Uterus (tissue), 4 donors: Measurements from ENCODE around the gene UNC45B. TPM values are rescaled to one million over a fixed set of nuclear protein-coding genes. Genes with fewer than 3 reads are reported as not detected.

Experiments
- DNase-seq, 2 donors: peaks; one replicate each; pipeline ENCODE4 v3.0.0-alpha.2; 2019 to 2020
- H3K27ac ChIP-seq, 2 donors: fragments of 200-600 bp; sonication (generic); 1 replicate in 1 of 2; 2 replicates in 1 of 2; pipeline ENCODE4 v1.5.1; 2016 to 2018
- H3K27me3 ChIP-seq, 2 donors: fragments of 200-600 bp; sonication (generic); one replicate each; pipeline ENCODE4 v1.5.1; 2018 to 2019; ENCODE audit warnings: control low read depth in 1 of 2
- H3K36me3 ChIP-seq, 2 donors: fragments of 200-600 bp; sonication (generic); one replicate each; pipeline ENCODE4 v1.5.1; 2019; ENCODE audit warnings: control low read depth in 1 of 2
- H3K4me1 ChIP-seq, 2 donors: fragments of 200-600 bp; sonication (generic); one replicate each; pipeline ENCODE4 v1.5.1; 2018 to 2019; ENCODE audit warnings: control low read depth in 1 of 2
- H3K4me3 ChIP-seq, 2 donors: fragments of 200-600 bp; sonication (generic); 1 replicate in 1 of 2; 2 replicates in 1 of 2; pipeline ENCODE4 v1.5.1; 2018 to 2019; ENCODE audit warnings: mild to moderate bottlenecking in 1 of 2
- H3K9me3 ChIP-seq, 2 donors: fragments of 200-600 bp; sonication (generic); one replicate each; pipeline ENCODE4 v1.5.1; 2019; ENCODE audit warnings: control low read depth in 1 of 2
- CTCF ChIP-seq, 4 experiments: fragments of 200-600 bp in 2 of 4; fragments of 450-650 bp in 2 of 4; sonication (generic) in 2 of 4; IDR thresholded peaks; one replicate each; pipeline ENCODE4 v1.5.1; 2016 to 2019; ENCODE audit warnings: antibody characterized with exemption in 4 of 4, mild to moderate bottlenecking in 2 of 4, moderate library complexity in 1 of 4
- POLR2A ChIP-seq, 2 donors: fragments of 450-650 bp; IDR thresholded peaks; one replicate each; pipeline ENCODE4 v1.6.1; 2016; ENCODE audit warnings: antibody characterized with exemption in 2 of 2, mild to moderate bottlenecking in 1 of 2, moderate library complexity in 1 of 2
- intact Hi-C: fragments of 100-400 bp; cut with DNase I; formaldehyde crosslinking; loops from one replicate; pipeline ENCODE4 v1.15.1; 2023; ENCODE audit warnings: low total_unique reads
- total RNA-seq, 4 donors: library from RNA; depleted of rRNA in 3 of 4; stranded (reverse); fragments of >200 nt in 3 of 4; gene quantifications; one replicate each; pipeline versions ENCODE4 v1.1.0 to v1.2.4, GENCODE V29; 2014 to 2023
- donor health status: DM: yes; HTN: yes; CAD: no.

The UNC45B gene
- total RNA-seq, 4 donors from 2014 or later = 0.21 to 0.55 TPM; not detected in 2

GRCh38 chr17:35130392-35130791 is 17.2 kb upstream of the UNC45B start:
- no peaks in the 10 kb centered on the region for H3K9me3 ChIP-seq
- H3K4me3 ChIP-seq = no peak overlapping the region
- intact Hi-C loops = no loop called here
- H3K27ac ChIP-seq = no peak overlapping the region
- TF ChIP-seq CTCF (IDR thresholded peaks at IDR 0.05) (no peak), POLR2A (IDR thresholded peaks at IDR 0.05) (no peak)
- no peaks in the 10 kb centered on the region for H3K36me3 ChIP-seq
- no peak for DNase-seq
- no peaks in the 10 kb centered on the region for H3K4me1 ChIP-seq
- H3K27me3 ChIP-seq = no peaks in the 10 kb centered on the region

GRCh38 chr17:35132099-35132498 is 15.5 kb upstream of the UNC45B start:
- TF ChIP-seq CTCF (IDR thresholded peaks at IDR 0.05) (no peak), POLR2A (IDR thresholded peaks at IDR 0.05) (no peak)
- H3K27ac ChIP-seq = no peak overlapping the region
- intact Hi-C loops = no loop called here
- no peaks in the 10 kb centered on the region for H3K27me3 ChIP-seq
- no peaks in the 10 kb centered on the region for H3K9me3 ChIP-seq
- no peaks in the 10 kb centered on the region for H3K4me1 ChIP-seq
- no peaks in the 10 kb centered on the region for H3K36me3 ChIP-seq
- no peak overlapping the region for H3K4me3 ChIP-seq
- no peak for DNase-seq

- no peak overlapping the region for H3K4me3 ChIP-seq
- H3K36me3 ChIP-seq = no peaks in the 10 kb centered on the region
- intact Hi-C loops = no loop called here
- H3K27ac ChIP-seq = no peak overlapping the region
- no peaks in the 10 kb centered on the region for H3K4me1 ChIP-seq
- DNase-seq = no peak
- no peak for TF ChIP-seq POLR2A (IDR thresholded peaks at IDR 0.05)
- TF ChIP-seq CTCF (IDR thresholded peaks at IDR 0.05) = no peak
- H3K27me3 ChIP-seq = no peaks in the 10 kb centered on the region
- H3K9me3 ChIP-seq = no peaks in the 10 kb centered on the region
These were observed 14.6 kb upstream of the UNC45B start for GRCh38 chr17:35132816-35133550.

- H3K27me3 ChIP-seq = no peaks in the 10 kb centered on the region
- intact Hi-C loops = no loop called here
- DNase-seq = no peak
These were observed 12.3 kb upstream of the UNC45B start for GRCh38 chr17:35135322-35135721.

More at GRCh38 chr17:35135322-35135721, 12.3 kb upstream of the UNC45B start:
- H3K27ac ChIP-seq = no peak overlapping the region
- no peak overlapping the region for H3K4me3 ChIP-seq
- no peaks in the 10 kb centered on the region for H3K36me3 ChIP-seq
- no peaks in the 10 kb centered on the region for H3K9me3 ChIP-seq
- TF ChIP-seq CTCF (IDR thresholded peaks at IDR 0.05) (no peak), POLR2A (IDR thresholded peaks at IDR 0.05) (no peak)
- no peaks in the 10 kb centered on the region for H3K4me1 ChIP-seq
